ENCODE data around the gene C16orf74.

The C16orf74 gene

DNA sequence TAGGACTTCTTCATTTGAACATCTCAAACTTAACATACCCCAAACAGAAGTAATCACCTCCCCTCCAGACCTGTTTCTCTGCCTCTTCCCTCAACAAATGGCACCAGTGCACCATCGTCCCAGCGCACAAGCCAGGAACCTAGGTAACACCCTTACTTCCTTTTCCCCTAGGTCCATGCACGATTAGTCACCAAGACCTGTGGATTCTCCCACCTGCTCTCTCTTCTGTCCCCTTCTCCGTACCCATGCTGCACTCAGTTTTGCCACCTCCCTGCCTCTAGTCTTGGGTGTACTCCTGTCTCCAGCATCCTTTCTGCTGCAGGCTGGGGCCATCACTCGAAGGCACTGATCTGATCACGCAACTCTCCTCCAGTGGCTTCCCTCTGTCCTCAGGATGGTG, 45.3 kb upstream of the C16orf74 start:
- Histone ChIP-seq H3K27me3 (replicated peaks; ENCODE audit: insufficient read depth, low read length) (no peaks in the 10 kb centered on the region), H3F3A (ENCODE audit: insufficient read depth, low read length) (no peaks in the 10 kb centered on the region), H3K4me2 (ENCODE audit: low read depth, low read length) (no peak overlapping the region), H4K20me1 (ENCODE audit: insufficient read depth, low read length) (no peaks in the 10 kb centered on the region), H3K79me2 (ENCODE audit: low read length) (peaks cover 79% of the 10 kb centered on the region), H3K9ac (ENCODE audit: low read length) (no peak overlapping the region), H3K36me3 (replicated peaks; ENCODE audit: insufficient read depth, low read length) (no peaks in the 10 kb centered on the region), H3K9me2 (replicated peaks; ENCODE audit: insufficient read depth, low read length) (no peaks in the 10 kb centered on the region), H3K27ac (ENCODE audit: low read length) (no peak overlapping the region), H3K4me1 (ENCODE audit: low read length) (no peaks in the 10 kb centered on the region), H2AFZ (ENCODE audit: low read length) (no peak overlapping the region), H3K9me3 (replicated peaks; ENCODE audit: insufficient read depth, low read length) (no peaks in the 10 kb centered on the region), H3K4me3 (ENCODE audit: low read length) (no peak overlapping the region)
- TF ChIP-seq EZH2 (optimal IDR thresholded peaks at IDR 0.05; ENCODE audit: low read depth, low read length), result no peak
- TF ChIP-seq EZH2phosphoT487 (IDR thresholded peaks at IDR 0.05; ENCODE audit: low read length), result no peak
- TF ChIP-seq, protein P1, sequence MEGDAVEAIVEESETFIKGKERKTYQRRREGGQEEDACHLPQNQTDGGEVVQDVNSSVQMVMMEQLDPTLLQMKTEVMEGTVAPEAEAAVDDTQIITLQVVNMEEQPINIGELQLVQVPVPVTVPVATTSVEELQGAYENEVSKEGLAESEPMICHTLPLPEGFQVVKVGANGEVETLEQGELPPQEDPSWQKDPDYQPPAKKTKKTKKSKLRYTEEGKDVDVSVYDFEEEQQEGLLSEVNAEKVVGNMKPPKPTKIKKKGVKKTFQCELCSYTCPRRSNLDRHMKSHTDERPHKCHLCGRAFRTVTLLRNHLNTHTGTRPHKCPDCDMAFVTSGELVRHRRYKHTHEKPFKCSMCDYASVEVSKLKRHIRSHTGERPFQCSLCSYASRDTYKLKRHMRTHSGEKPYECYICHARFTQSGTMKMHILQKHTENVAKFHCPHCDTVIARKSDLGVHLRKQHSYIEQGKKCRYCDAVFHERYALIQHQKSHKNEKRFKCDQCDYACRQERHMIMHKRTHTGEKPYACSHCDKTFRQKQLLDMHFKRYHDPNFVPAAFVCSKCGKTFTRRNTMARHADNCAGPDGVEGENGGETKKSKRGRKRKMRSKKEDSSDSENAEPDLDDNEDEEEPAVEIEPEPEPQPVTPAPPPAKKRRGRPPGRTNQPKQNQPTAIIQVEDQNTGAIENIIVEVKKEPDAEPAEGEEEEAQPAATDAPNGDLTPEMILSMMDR (IDR thresholded peaks at IDR 0.05; ENCODE audit: low read length), result no peak
- DNase-seq, result no peak

DNA sequence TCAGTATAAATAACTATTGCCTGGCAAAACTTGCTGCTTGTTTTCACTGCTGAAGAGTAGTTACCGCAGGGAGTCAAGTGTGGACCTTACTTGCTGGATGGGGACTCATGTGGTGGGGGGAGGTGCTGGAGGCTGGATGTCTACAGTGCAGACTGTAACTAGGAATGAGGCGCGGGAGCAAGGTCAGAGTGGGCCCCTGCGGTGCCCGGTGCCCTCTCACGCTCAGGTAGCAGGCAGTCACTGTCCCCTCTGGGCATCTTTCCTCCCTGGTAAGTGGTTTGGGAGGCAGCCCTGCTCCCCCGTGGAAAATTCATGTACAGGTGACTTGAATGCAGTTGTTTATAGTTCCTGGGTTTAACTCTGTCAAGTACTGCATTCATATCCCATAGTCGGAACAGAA, 43.8 kb upstream of the C16orf74 start:
- Histone ChIP-seq H3K4me2 (ENCODE audit: low read depth, low read length) (no peak overlapping the region), H3K27ac (ENCODE audit: low read length) (no peak overlapping the region), H3K4me3 (ENCODE audit: low read length) (no peak overlapping the region), H3K4me1 (ENCODE audit: low read length) (no peaks in the 10 kb centered on the region), H2AFZ (ENCODE audit: low read length) (no peak overlapping the region), H3K9ac (ENCODE audit: low read length) (no peak overlapping the region), H3K9me2 (replicated peaks; ENCODE audit: insufficient read depth, low read length) (no peaks in the 10 kb centered on the region), H3K9me3 (replicated peaks; ENCODE audit: insufficient read depth, low read length) (no peaks in the 10 kb centered on the region), H3F3A (ENCODE audit: insufficient read depth, low read length) (no peaks in the 10 kb centered on the region), H3K79me2 (ENCODE audit: low read length) (peaks cover 68% of the 10 kb centered on the region), H3K27me3 (replicated peaks; ENCODE audit: insufficient read depth, low read length) (no peaks in the 10 kb centered on the region), H4K20me1 (ENCODE audit: insufficient read depth, low read length) (no peaks in the 10 kb centered on the region), H3K36me3 (replicated peaks; ENCODE audit: insufficient read depth, low read length) (no peaks in the 10 kb centered on the region)
- no peak for DNase-seq
- TF ChIP-seq, protein P1 (IDR thresholded peaks at IDR 0.05; ENCODE audit: low read length), result no peak
- no peak for TF ChIP-seq EZH2phosphoT487 (IDR thresholded peaks at IDR 0.05; ENCODE audit: low read length)
- no peak for TF ChIP-seq EZH2 (optimal IDR thresholded peaks at IDR 0.05; ENCODE audit: low read depth, low read length)

DNA sequence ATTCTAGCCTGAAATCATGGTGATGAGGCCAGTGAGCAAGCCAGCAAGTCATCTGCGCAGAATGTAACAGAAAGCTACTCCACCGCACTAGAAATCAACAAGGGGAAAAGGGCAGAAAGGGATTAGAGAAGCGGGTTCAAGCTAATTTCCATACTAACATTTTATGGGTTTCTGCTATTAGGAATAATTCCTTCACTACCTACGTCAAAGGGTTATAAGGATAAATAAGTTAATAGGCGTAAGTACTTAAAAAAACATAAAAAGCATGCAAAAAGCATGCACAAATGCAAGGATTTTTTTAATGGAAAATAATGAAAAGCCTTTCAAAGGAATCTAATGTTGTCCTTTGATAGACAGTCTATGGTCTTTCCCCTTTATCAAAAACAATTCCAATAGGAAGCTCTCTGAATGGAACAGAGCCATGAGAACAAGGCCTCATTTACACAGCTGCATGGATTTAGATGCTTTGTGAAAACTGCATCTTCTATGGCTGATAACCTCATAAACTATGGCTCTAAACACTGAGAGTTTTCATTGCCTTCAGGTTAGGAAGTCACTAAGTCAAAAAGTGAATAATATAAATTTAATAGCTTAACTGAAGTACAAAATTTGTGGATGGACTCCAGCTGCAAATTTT, 42.9 kb upstream of the C16orf74 start:
- Histone ChIP-seq H4K20me1 (ENCODE audit: insufficient read depth, low read length) (no peaks in the 10 kb centered on the region), H3K27ac (ENCODE audit: low read length) (no peak overlapping the region), H3K4me2 (ENCODE audit: low read depth, low read length) (no peak overlapping the region), H3K9me2 (replicated peaks; ENCODE audit: insufficient read depth, low read length) (no peaks in the 10 kb centered on the region), H3K36me3 (replicated peaks; ENCODE audit: insufficient read depth, low read length) (no peaks in the 10 kb centered on the region), H2AFZ (ENCODE audit: low read length) (no peak overlapping the region), H3K4me1 (ENCODE audit: low read length) (no peaks in the 10 kb centered on the region), H3K9ac (ENCODE audit: low read length) (no peak overlapping the region), H3K4me3 (ENCODE audit: low read length) (no peak overlapping the region), H3F3A (ENCODE audit: insufficient read depth, low read length) (no peaks in the 10 kb centered on the region), H3K9me3 (replicated peaks; ENCODE audit: insufficient read depth, low read length) (no peaks in the 10 kb centered on the region), H3K27me3 (replicated peaks; ENCODE audit: insufficient read depth, low read length) (no peaks in the 10 kb centered on the region), H3K79me2 (ENCODE audit: low read length) (peaks cover 62% of the 10 kb centered on the region)
- no peak for TF ChIP-seq EZH2phosphoT487 (IDR thresholded peaks at IDR 0.05; ENCODE audit: low read length)
- TF ChIP-seq EZH2 (optimal IDR thresholded peaks at IDR 0.05; ENCODE audit: low read depth, low read length), result no peak
- TF ChIP-seq, protein P1 (IDR thresholded peaks at IDR 0.05; ENCODE audit: low read length), result no peak
- no peak for DNase-seq
